ENCODE results near the gene PALMD. TPM values are rescaled to one million over a fixed set of nuclear protein-coding genes. Genes with fewer than 3 reads are reported as not detected.

PALMD gene
- total RNA-seq, 1 donor from 2014 or later = not detected

DNA sequence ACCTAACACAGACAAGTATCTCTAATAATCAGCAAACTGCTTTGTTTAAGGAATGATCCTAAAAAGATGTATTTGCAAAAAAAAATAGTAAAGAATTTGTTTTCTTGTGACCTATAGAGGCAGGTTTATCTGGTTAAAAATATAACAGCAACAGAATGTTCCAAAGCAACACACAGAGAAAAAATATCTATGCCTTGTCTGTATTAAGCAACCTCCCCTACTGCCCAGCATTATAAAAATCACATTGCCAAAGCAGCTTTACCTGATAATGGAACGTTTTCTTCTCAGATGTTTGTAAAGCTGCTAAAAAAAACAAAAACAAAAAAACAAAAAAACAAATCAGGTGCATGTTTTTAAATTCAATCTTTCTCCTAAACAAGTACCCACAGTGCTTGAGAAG is 24.7 kb downstream of the PALMD start:
- H3K36me3 Mint-ChIP-seq (ENCODE audit: low read depth) = no peaks in the 10 kb centered on the region
- no peaks in the 10 kb centered on the region for H3K4me1 Mint-ChIP-seq
- no peak overlapping the region for H3K27ac Mint-ChIP-seq
- no peaks in the 10 kb centered on the region for H3K9me3 Mint-ChIP-seq
- no peak overlapping the region for H3K4me3 Mint-ChIP-seq
- intact Hi-C loops (cut with micrococcal nuclease) = no loop called here
- TF ChIP-seq, protein P1, sequence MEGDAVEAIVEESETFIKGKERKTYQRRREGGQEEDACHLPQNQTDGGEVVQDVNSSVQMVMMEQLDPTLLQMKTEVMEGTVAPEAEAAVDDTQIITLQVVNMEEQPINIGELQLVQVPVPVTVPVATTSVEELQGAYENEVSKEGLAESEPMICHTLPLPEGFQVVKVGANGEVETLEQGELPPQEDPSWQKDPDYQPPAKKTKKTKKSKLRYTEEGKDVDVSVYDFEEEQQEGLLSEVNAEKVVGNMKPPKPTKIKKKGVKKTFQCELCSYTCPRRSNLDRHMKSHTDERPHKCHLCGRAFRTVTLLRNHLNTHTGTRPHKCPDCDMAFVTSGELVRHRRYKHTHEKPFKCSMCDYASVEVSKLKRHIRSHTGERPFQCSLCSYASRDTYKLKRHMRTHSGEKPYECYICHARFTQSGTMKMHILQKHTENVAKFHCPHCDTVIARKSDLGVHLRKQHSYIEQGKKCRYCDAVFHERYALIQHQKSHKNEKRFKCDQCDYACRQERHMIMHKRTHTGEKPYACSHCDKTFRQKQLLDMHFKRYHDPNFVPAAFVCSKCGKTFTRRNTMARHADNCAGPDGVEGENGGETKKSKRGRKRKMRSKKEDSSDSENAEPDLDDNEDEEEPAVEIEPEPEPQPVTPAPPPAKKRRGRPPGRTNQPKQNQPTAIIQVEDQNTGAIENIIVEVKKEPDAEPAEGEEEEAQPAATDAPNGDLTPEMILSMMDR (IDR thresholded peaks at IDR 0.05) = no peak
- ChIA-PET CTCF (no interaction called here), POLR2A (no interaction called here)
- peaks cover 21% of the 10 kb centered on the region for H3K27me3 Mint-ChIP-seq
- DNase-seq = no peak
- ATAC-seq (ENCODE audit: low read depth) = no peak

DNA sequence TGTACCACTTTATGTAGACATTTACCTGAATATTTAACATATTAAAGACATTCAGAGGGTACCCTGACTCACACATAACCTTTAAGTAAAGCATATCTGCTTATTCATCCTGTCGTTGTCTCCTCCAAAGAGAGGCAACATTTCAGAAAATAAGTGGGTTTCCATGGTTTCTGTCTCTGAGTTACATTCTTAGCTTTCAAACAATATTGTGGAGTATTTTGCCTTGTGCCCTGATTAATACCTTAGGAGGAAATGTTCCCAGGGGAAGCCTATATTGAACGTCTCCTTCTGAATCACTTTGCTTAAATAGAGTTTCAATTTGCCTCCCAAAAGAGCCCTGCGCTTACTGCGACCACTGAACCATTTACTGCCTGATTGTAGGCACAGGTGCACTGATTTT is 26.1 kb downstream of the PALMD start:
- Mint-ChIP-seq H3K27ac (no peak overlapping the region), H3K27me3 (peaks cover 21% of the 10 kb centered on the region), H3K36me3 (ENCODE audit: low read depth) (no peaks in the 10 kb centered on the region), H3K4me1 (no peaks in the 10 kb centered on the region), H3K9me3 (no peaks in the 10 kb centered on the region), H3K4me3 (no peak overlapping the region)
- POLR2A ChIA-PET = no interaction called here
- TF ChIP-seq, protein P1 (IDR thresholded peaks at IDR 0.05) = no peak
- no peak for ATAC-seq (ENCODE audit: low read depth)
- CTCF ChIA-PET = interaction anchor here (1.4 kb wide), 1 partner anchor 12 kb away, joined by 3 read pairs; no protein-coding TSS in a partner anchor
- no peak for DNase-seq
- intact Hi-C loops (cut with micrococcal nuclease) = no loop called here

DNA sequence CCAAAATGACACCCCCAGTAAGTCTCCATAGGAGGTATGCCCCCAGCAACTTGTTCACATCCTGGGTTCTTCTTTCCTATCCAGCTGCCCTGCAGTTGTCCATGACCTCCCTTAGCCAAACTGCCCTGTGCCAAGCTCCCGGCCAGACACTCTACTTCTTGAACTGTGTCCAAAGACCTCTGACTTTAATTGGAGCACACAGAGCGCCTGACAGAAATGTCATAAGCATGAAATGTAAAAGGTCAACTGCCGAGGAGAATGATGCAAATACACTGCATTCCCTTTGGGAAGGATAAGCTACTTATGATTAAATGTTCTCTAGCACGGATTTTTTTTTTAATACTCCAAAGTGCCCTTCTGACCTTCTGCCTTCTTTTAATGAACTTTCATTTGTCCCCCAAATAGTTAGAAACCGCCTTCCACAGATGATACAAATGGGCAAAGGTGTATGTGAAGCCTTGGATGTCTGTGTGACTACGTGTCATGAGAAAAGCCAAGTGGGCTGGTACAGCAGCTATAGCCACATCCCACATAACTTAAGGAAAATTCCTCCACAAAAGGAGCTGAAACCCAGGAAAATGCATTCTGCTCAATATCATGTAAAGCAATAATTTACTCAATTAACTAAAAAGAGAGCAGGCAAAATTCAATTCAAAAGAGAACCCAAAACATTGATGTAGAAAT is 26.8 kb downstream of the PALMD start:
- intact Hi-C loops (cut with micrococcal nuclease) = no loop called here
- no peaks in the 10 kb centered on the region for H3K9me3 Mint-ChIP-seq
- ATAC-seq (ENCODE audit: low read depth) (no peak), DNase-seq (no peak)
- peaks cover 18% of the 10 kb centered on the region for H3K27me3 Mint-ChIP-seq
- H3K27ac Mint-ChIP-seq = no peak overlapping the region
- CTCF ChIA-PET = interaction anchor here (1.4 kb wide), 1 partner anchor 11 kb away, joined by 3 read pairs; no protein-coding TSS in a partner anchor
- POLR2A ChIA-PET = no interaction called here
- H3K4me1 Mint-ChIP-seq = no peaks in the 10 kb centered on the region
- TF ChIP-seq, protein P1 (IDR thresholded peaks at IDR 0.05) = no peak
- H3K36me3 Mint-ChIP-seq (ENCODE audit: low read depth) = no peaks in the 10 kb centered on the region
- H3K4me3 Mint-ChIP-seq = no peak overlapping the region

DNA sequence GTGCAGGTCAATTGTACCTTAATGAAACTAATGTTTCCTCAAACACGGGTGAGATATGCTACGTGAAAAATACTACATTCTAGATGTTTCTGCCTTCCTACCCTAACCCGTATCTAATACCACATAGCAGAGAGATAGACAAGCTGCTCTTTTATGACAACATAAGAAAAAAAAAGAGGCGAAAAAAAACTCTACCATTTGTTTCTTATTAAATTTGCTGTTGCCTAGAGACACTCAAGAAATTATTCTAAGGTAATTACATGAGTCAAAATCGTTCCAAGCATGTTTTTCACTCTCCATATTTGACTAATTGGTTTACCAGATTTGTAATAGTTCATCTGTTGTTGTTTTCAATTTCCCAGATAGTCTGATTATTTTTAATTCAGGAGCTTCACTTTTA is 27.4 kb downstream of the PALMD start:
- Mint-ChIP-seq H3K4me3 (no peak overlapping the region), H3K36me3 (ENCODE audit: low read depth) (no peaks in the 10 kb centered on the region), H3K4me1 (no peaks in the 10 kb centered on the region), H3K27me3 (peaks cover 17% of the 10 kb centered on the region), H3K9me3 (no peaks in the 10 kb centered on the region), H3K27ac (no peak overlapping the region)
- POLR2A ChIA-PET = no interaction called here
- CTCF ChIA-PET = interaction anchor here (1.6 kb wide), 1 partner anchor 12 kb away, joined by 6 read pairs; no protein-coding TSS in a partner anchor
- intact Hi-C loops (cut with micrococcal nuclease) = no loop called here
- ATAC-seq (ENCODE audit: low read depth) (no peak), DNase-seq (no peak)
- TF ChIP-seq, protein P1 (IDR thresholded peaks at IDR 0.05) = no peak

DNA sequence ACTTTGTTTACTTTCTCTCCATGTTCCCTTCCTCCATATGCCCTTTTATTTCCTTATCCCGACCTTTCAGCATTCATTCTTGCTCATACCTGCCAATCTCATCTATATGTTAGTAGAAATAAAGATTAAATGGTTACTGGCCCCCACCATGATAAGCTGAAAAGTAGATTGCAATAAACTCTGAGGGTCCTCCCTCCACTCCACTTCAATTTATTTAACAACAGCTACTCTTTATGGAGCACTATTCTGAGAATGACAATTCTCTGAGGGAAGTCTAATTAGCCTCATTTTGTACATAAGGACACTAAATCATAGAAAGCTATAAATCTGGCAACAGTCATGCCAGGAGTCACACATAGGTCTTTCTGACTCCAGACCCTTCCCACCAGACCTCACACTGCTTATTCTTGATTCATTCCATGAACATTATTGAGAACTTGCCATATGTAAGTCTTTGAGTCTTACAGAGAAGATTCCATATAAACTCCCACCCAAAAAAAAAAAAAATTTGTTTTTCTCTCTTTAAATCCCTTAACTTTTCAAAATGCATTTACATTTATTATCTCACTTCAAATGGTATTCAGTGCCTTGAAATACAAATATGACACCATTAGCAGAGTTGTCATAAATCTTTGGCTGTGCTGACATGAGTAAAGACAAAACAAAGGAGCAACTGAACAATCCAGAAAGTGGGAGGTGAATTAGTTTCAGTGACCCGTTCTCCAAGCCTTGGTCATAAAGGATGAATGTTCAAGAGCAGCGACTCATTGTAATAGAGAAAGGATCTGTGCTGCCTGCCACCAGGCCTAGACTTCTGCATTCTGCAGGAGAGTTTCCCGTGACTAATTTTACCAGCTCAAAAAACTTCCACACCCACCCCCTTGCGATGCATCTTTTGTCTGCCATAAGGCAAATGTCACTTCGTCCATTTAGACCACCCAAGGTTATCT is 28.5 kb downstream of the PALMD start:
- no peak for ATAC-seq (ENCODE audit: low read depth)
- no peak for DNase-seq
- H3K36me3 Mint-ChIP-seq (ENCODE audit: low read depth) = no peaks in the 10 kb centered on the region
- TF ChIP-seq, protein P1 (IDR thresholded peaks at IDR 0.05) = no peak
- no peak overlapping the region for H3K27ac Mint-ChIP-seq
- ChIA-PET POLR2A (no interaction called here), CTCF (interaction anchor here (1.6 kb wide), 1 partner anchor 11 kb away, joined by 6 read pairs; no protein-coding TSS in a partner anchor)
- H3K4me3 Mint-ChIP-seq = no peak overlapping the region
- no peaks in the 10 kb centered on the region for H3K9me3 Mint-ChIP-seq
- intact Hi-C loops (cut with micrococcal nuclease) = no loop called here
- H3K27me3 Mint-ChIP-seq = peaks cover 13% of the 10 kb centered on the region
- H3K4me1 Mint-ChIP-seq = no peaks in the 10 kb centered on the region

Data from activated B cell treated with CpG ODN at 0.5 μM for 24 hours (primary cell).